HG02759 (cell line): ENCODE measurements around the gene C1orf174.
"Not testable (repeated sequence)": the region's sequence is repeated elsewhere in the genome, so short reads cannot be mapped to it uniquely, and the experiment has no call there.

Experiments
- ATAC-seq: cut with Tn5 transposase; IDR thresholded peaks from one replicate; pipeline ENCODE4 v1.9.1; 2021; ENCODE audit warnings: mild to moderate bottlenecking, moderate library complexity; ENCODE audit not compliant: unreplicated experiment

The C1orf174 gene

DNA sequence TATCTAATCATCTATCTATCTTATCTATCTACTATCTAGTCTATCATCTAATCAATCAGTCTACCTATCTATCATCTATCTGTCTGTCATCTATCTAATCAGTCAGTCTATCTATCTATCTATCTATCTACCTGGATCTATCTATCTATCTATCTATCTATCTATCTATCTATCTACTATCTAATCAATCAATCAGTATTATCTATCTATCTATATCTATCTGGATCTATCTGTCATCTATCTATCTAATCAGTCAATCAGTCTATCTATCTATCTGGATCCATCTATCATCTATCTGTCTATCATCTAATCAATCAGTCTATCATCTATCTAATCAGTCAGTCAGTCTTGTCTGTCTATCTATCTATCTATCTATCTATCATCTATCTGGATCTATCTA lies 26.9 kb upstream of the C1orf174 start:
- no peak for ATAC-seq

- no peak for ATAC-seq
These were observed 25.7 kb upstream of the C1orf174 start for GRCh38 chr1:3925762-3926161.

DNA sequence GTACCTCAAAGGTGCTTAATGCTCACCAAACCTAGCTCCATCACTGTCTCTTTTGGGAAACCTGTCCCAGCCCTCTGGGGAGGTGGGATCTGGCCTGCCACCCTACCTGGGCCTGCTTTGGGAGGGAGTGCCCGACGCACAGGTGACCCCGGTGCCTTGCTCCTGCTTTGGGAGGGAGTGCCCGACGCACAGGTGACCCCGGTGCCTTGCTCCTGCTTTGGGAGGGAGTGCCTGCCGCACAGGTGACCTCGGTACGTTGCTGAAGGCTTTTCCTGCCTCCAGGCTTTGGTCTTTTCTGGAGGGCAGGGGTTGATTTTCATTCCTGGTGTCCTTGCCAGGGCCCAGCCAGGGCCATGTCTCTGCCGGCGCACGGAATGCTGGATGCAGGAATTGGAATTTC lies 25.2 kb upstream of the C1orf174 start:
- no peak for ATAC-seq

DNA sequence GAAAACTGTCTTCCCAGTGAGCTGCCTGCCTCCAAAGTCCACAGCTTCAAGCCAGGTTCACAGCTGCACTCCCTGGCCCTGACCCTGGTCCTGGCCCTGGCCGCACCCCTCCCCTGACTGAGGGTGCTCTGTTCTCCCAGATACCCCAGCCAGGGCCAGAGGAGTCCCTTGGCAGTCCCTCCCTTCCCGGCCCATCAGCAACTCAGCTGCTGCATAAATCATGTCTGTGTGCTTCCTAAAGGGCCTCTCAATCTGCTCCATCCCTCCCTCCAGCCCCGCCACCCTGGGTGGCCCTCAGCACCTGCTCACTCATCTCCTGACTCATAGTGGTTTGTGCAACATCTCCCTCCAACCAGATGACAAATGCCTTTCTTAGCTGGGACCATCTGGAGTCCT lies 24.8 kb upstream of the C1orf174 start:
- ATAC-seq: no peak

- no peak for ATAC-seq
These were observed 24.2 kb upstream of the C1orf174 start for GRCh38 chr1:3924186-3924824.

- ATAC-seq: no peak
These were observed 23.5 kb upstream of the C1orf174 start for GRCh38 chr1:3923378-3924185.

DNA sequence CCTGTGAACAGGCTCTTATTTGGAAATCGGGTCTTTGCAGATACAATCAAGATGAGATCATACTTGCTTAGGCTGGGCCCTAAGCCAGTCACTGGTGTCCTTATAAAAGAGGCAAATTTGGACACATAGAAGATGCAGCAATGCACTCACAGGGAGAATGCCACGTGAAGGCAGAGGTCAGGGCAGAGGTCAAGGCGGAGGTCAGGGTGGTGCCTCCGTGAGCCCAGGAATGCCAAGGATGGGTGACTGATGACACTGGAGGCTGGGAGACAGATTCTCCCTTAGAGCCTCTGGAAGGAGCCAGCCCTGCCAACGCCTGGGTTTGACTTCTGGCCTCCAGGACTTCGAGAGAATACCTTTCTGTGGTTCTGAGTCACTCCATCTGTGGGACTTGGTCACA lies 22.8 kb upstream of the C1orf174 start:
- no peak for ATAC-seq

DNA sequence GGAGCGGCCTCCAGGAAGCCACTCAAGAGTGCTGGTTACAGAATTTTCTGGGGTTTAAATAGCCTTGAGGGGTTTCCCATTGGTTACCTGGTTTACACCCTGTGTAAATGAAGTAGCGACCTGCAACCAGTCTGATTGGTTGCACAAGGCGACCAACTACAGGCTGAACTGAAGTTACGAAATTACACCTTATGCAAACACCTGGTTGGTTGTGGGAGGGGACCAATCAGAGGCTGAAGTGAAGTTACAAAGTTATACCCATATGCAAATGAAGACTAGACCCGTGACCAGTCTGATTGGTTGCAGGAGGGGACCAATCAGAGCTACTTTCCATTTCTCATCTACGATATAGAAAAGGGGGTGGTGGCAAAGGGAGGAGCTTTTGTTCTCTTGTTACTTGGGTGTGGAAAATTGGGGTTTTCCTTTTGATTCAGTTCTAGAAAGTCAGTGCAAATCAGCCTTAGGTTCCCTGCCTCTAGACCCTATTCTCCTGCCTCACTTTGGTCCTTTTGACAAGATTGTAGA lies 22.2 kb upstream of the C1orf174 start:
- no peak for ATAC-seq

GRCh38 chr1:3921765-3922164 lies 21.7 kb upstream of the C1orf174 start:
- no peak for ATAC-seq

GRCh38 chr1:3919706-3920105 lies 19.6 kb upstream of the C1orf174 start:
- ATAC-seq: no peak

DNA sequence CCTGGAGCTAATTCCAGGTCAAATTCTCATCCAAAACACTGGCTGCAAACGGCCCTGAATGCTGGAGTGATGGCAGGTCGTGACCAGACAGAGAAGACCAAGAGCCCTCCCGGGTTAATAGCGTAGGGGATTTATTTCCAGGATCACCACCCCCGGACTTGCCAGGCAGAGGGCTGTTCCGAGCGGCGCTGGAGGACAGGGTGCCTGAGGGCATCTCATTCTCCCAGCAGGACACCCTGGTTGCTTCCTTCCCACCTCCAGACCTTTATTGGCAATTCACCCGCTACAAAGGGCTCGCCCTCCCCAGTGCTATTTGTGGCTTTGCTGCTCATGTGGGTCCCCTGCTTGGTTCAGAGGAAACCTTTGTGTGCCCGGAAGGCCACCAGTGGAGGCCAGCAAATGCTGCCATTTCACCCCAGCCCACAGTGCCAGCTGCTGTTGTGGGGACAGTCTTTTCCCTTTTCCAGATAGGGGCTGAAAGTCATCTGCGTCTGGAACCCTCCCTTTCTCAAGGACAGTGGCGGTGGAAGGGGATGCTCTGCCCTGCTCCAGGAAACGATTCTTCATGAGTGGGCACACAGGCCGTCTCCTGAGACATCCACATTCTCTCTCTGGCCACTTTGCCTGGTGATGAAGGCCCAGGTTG lies 19.0 kb upstream of the C1orf174 start:
- ATAC-seq: no peak

- not testable (repeated sequence) for ATAC-seq
These were observed 18.3 kb upstream of the C1orf174 start for GRCh38 chr1:3918359-3918758.

- no peak for ATAC-seq
These were observed 17.7 kb upstream of the C1orf174 start for GRCh38 chr1:3917761-3918160.

GRCh38 chr1:3915551-3916121 lies 15.6 kb upstream of the C1orf174 start:
- no peak for ATAC-seq

DNA sequence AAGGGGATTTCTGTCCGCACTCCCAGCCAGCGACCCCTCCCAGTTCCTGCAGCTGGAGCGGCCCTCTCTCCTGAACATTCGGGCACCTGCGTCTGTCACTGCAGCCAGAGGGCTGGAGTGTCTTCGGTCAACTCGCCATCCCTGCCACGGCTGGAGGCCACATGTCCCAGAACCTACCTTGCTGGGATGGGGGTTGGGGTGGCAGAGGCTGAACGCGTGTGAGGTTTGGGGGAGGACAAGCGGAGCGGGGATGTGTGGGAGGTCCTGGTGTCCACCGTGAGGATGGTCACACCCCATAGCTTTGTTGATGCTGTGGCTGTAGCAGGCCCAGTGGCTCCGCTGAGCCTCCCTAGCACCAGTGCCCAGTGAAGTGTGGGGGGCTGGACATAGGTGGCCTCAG lies 14.8 kb upstream of the C1orf174 start:
- ATAC-seq: no peak

DNA sequence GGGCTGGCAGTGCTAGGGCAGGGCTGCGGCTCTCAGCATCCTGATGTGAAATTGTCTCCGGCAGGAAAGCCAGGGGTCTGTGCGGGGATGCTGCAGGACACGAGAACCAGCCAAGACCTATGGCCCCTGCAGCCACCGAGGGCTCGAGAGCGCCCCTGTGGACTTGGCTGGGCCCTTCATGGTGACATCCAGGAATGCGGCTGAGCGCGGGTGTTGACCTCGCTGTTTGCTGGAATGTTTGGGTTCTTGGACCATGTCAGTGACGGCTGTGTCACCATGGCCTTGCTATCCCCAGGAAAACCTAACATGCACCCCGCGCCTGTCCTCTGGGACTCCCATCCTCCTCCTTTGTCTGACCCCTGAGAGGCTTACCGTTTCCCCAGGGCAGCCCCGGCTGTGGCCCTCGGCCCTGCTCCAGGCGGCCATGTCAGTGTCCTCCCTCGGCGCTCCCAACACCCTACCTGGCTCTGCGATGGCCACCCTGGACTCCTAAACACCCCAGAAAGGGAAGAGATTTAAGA lies 14.3 kb upstream of the C1orf174 start:
- no peak for ATAC-seq

DNA sequence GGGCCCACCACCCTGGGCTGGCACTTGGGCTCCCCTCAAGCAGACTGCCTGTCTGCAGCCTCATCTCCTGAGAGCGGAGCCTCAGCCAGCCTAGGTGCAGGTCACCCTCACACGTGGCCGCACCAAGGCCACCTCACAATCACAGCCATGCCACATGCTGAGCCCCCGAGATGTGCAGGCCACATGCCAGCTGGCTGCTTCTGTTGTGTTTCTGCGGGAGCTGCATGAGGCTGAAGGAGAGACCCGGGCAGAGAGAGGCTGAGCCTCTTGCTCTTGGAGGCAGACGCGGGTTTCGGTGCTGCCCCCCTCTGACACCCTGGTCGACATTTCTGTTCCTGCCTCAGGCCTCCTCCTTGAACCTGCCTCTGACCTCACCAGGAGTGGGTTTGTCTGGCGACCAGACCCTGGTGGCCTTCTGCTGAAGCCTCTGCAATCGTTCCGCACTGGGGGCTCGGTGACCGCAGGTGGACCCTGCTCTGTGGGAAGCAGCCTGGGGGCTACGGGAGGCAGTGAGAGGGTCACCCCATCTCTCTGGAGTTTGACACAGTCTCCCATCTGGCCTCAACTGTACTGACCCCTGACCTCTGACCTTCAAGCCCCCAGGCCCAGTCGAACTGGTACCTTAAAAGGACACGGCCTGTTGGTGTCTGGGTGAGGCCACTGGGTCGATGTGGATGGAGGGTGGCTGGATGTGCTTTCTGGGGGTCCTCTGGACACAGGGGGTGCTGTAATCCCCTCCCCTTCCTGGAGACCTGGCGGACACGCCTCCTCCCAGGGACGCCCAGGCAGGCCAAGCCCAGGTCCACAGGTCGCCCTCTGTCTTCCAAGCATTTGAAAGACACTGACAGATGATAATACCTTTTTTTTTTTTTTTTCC lies 13.0 kb upstream of the C1orf174 start:
- ATAC-seq: no peak

- no peak for ATAC-seq
These were observed 12.1 kb upstream of the C1orf174 start for GRCh38 chr1:3911981-3912808.
